Lower leg skin (tissue), 3 donors: ENCODE measurements around the gene KCTD8.

Experiments used
- POLR2A ChIP-seq, 2 donors: fragments of 450-650 bp; IDR thresholded peaks; one replicate each; pipeline ENCODE4 v1.6.1; 2016 to 2017; ENCODE audit warnings: antibody characterized with exemption in 2 of 2, mild to moderate bottlenecking in 1 of 2, moderate library complexity in 1 of 2
- TF ChIP-seq, protein P1 (sequence below), 3 donors: fragments of 450-650 bp; IDR thresholded peaks; one replicate each; pipeline ENCODE4 v1.5.1; 2016; ENCODE audit warnings: antibody characterized with exemption in 3 of 3, mild to moderate bottlenecking in 3 of 3, moderate library complexity in 2 of 3

DNA sequence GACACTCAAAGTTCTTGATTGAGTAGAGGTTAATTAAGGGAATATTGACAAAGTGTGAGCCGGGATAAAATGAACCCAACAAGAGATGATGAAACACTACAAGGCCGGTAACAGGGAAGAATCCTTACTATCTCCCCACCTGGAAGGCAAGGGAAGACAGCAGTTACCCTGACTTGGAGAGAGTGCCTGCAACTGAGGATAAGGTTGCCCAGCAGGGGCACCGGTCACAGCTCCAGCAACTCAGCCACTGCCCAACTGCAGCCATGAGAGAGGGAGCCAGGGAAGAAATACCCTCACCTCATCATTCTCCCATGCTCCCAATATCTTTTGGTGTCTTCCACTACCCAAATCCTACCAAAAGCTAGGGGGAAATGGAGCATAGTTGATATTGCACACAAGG lies 212.7 kb downstream of the KCTD8 start:
- TF ChIP-seq, protein P1, sequence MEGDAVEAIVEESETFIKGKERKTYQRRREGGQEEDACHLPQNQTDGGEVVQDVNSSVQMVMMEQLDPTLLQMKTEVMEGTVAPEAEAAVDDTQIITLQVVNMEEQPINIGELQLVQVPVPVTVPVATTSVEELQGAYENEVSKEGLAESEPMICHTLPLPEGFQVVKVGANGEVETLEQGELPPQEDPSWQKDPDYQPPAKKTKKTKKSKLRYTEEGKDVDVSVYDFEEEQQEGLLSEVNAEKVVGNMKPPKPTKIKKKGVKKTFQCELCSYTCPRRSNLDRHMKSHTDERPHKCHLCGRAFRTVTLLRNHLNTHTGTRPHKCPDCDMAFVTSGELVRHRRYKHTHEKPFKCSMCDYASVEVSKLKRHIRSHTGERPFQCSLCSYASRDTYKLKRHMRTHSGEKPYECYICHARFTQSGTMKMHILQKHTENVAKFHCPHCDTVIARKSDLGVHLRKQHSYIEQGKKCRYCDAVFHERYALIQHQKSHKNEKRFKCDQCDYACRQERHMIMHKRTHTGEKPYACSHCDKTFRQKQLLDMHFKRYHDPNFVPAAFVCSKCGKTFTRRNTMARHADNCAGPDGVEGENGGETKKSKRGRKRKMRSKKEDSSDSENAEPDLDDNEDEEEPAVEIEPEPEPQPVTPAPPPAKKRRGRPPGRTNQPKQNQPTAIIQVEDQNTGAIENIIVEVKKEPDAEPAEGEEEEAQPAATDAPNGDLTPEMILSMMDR (IDR thresholded peaks at IDR 0.05) = no peak
- TF ChIP-seq POLR2A (IDR thresholded peaks at IDR 0.05) = no peak
